Neuronal stem cell (in vitro differentiated cells): ENCODE results near the gene SGPP2.

ENCODE experiments used
- DNase-seq: peaks from one replicate; pipeline ENCODE4 v3.0.0-alpha.2; 2013; ENCODE audit warnings: low spot score
- H2AFZ ChIP-seq: one replicate; pipeline ENCODE4 v1.6.1; 2013; ENCODE audit warnings: mild to moderate bottlenecking, low read length, inconsistent platforms
- H2AK5ac ChIP-seq: 2 replicates; pipeline ENCODE4 v1.6.1; 2013; ENCODE audit warnings: low read depth, mild to moderate bottlenecking, inconsistent platforms, low read length, moderate library complexity, mixed read lengths
- H2BK120ac ChIP-seq: 2 replicates; pipeline ENCODE4 v1.6.1; 2013; ENCODE audit warnings: low read depth, mild to moderate bottlenecking, inconsistent platforms, low read length, moderate library complexity, mixed read lengths
- H2BK12ac ChIP-seq: one replicate; pipeline ENCODE4 v1.6.1; 2013; ENCODE audit warnings: low read length, inconsistent platforms
- H2BK15ac ChIP-seq: 2 replicates; pipeline ENCODE4 v1.6.1; 2013; ENCODE audit warnings: mild to moderate bottlenecking, low read length, inconsistent platforms, mixed read lengths
- H2BK5ac ChIP-seq: one replicate; pipeline ENCODE4 v1.6.1; 2013; ENCODE audit warnings: inconsistent platforms, mild to moderate bottlenecking, low read length, moderate library complexity
- H3K14ac ChIP-seq: one replicate; pipeline ENCODE4 v1.6.1; 2013; ENCODE audit warnings: low read length, inconsistent platforms
- H3K18ac ChIP-seq: 2 replicates; pipeline ENCODE4 v1.6.1; 2013; ENCODE audit warnings: low read length, inconsistent platforms
- H3K23ac ChIP-seq: 2 replicates; pipeline ENCODE4 v1.6.1; 2013; ENCODE audit warnings: low read depth, mild to moderate bottlenecking, mixed read lengths, low read length, inconsistent platforms; ENCODE audit not compliant: poor library complexity
- H3K27ac ChIP-seq: replicated peaks from 3 replicates; pipeline ENCODE4 v1.5.1; 2013; ENCODE audit warnings: low read length, inconsistent platforms
- H3K27me3 ChIP-seq, 3 experiments: 2 replicates each; pipeline ENCODE4 v1.6.1; 2013; ENCODE audit warnings: low read length in 3 of 3, mild to moderate bottlenecking in 2 of 3, inconsistent platforms in 1 of 3, low read depth in 1 of 3, mixed read lengths in 1 of 3, moderate library complexity in 1 of 3; ENCODE audit not compliant: control insufficient read depth in 3 of 3, insufficient read depth in 3 of 3
- H3K36me3 ChIP-seq, 2 donors: replicated peaks in 1 of 2; 2 replicates each; pipeline ENCODE4 v1.6.1; 2013; ENCODE audit warnings: low read length in 2 of 2; ENCODE audit not compliant: control insufficient read depth in 2 of 2, insufficient read depth in 2 of 2
- H3K4ac ChIP-seq: 2 replicates; pipeline ENCODE4 v1.6.1; 2013; ENCODE audit warnings: inconsistent platforms, mild to moderate bottlenecking, low read length, moderate library complexity
- H3K4me1 ChIP-seq, 2 donors: 1 replicate in 1 of 2; 2 replicates in 1 of 2; pipeline ENCODE4 v1.6.1; 2013; ENCODE audit warnings: low read length in 2 of 2, low read depth in 1 of 2; ENCODE audit not compliant: control insufficient read depth in 2 of 2, insufficient read depth in 1 of 2
- H3K4me2 ChIP-seq: one replicate; pipeline ENCODE4 v1.6.1; 2013; ENCODE audit warnings: mild to moderate bottlenecking, low read length, inconsistent platforms; ENCODE audit not compliant: insufficient read depth, poor library complexity, severe bottlenecking
- H3K4me3 ChIP-seq, 2 donors: 2 replicates each; pipeline ENCODE4 v1.5.1; 2013; ENCODE audit warnings: low read length in 2 of 2, mild to moderate bottlenecking in 2 of 2, inconsistent platforms in 1 of 2, moderate library complexity in 1 of 2
- H3K79me1 ChIP-seq: one replicate; pipeline ENCODE4 v1.6.1; 2013; ENCODE audit warnings: low read depth, mild to moderate bottlenecking, inconsistent platforms, low read length, moderate library complexity
- H3K9ac ChIP-seq: one replicate; pipeline ENCODE4 v1.6.1; 2013; ENCODE audit warnings: mild to moderate bottlenecking, low read depth, low read length, inconsistent platforms; ENCODE audit not compliant: poor library complexity
- H3K9me3 ChIP-seq, 2 donors: replicated peaks in 1 of 2; 2 replicates each; pipeline versions ENCODE3 to v1.6.1; 2013; ENCODE audit warnings: low read length in 2 of 2, mild to moderate bottlenecking in 2 of 2, inconsistent platforms in 1 of 2, low read depth in 1 of 2, mixed read lengths in 1 of 2, moderate library complexity in 1 of 2; ENCODE audit not compliant: control insufficient read depth in 2 of 2, insufficient read depth in 1 of 2
- H4K8ac ChIP-seq: one replicate; pipeline ENCODE4 v1.6.1; 2013; ENCODE audit warnings: low read depth, mild to moderate bottlenecking, inconsistent platforms, low read length, moderate library complexity
- H4K91ac ChIP-seq: one replicate; pipeline ENCODE4 v1.6.1; 2013; ENCODE audit warnings: low read length, low read depth, mild to moderate bottlenecking, inconsistent platforms; ENCODE audit not compliant: poor library complexity
- WGBS, 2 donors: extraction: QIAGEN DNeasy Blood & Tissue Kit; methylation state at CpG; one replicate each; pipeline ENCODE4 v1.1.7; 2013; ENCODE audit warnings: missing lambda C conversion rate in 2 of 2, mixed read lengths in 1 of 2; ENCODE audit not compliant: insufficient read length in 2 of 2, insufficient replicate concordance in 1 of 2; ENCODE audit errors: extremely low coverage in 2 of 2; 5-methylcytosine and 5-hydroxymethylcytosine counted together

SGPP2 gene

GRCh38 chr2:222399038-222399783, 25.1 kb upstream of the SGPP2 start:
- H3K4me3 ChIP-seq, result no peak overlapping the region
- H3K23ac ChIP-seq, result no peak overlapping the region
- no peak overlapping the region for H2BK120ac ChIP-seq
- H2AFZ ChIP-seq, result no peak overlapping the region
- no peak overlapping the region for H4K8ac ChIP-seq
- H4K91ac ChIP-seq, result no peak overlapping the region
- no peak overlapping the region for H3K27ac ChIP-seq
- peaks cover 0 to 3% of the 10 kb centered on the region in 2 donors for H3K4me1 ChIP-seq
- H2BK15ac ChIP-seq, result no peak overlapping the region
- no peaks in the 10 kb centered on the region for H3K36me3 ChIP-seq
- no peaks in the 10 kb centered on the region for H3K79me1 ChIP-seq
- WGBS, 2 donors, result no CpG with 5 or more reads among the region's 5 CpGs
- no peak overlapping the region for H2BK5ac ChIP-seq
- no peak overlapping the region for H3K9ac ChIP-seq
- H3K4me2 ChIP-seq, result no peak overlapping the region
- H3K4ac ChIP-seq, result no peak overlapping the region
- no peak overlapping the region for H2AK5ac ChIP-seq
- no peak overlapping the region for H2BK12ac ChIP-seq
- H3K9me3 ChIP-seq, result peaks cover 0 to 1% of the 10 kb centered on the region in 2 donors
- no peak for DNase-seq
- H3K18ac ChIP-seq, result no peak overlapping the region
- no peak overlapping the region for H3K14ac ChIP-seq
- peaks cover 0 to 1% (median 0%) of the 10 kb centered on the region in 3 experiments for H3K27me3 ChIP-seq

- Histone ChIP-seq H2BK15ac (no peak overlapping the region), H2BK12ac (no peak overlapping the region), H3K36me3 (no peaks in the 10 kb centered on the region), H3K14ac (no peak overlapping the region), H3K9me3 (no peaks in the 10 kb centered on the region), H3K4me2 (no peak overlapping the region), H4K8ac (no peak overlapping the region), H3K23ac (no peak overlapping the region), H3K4me3 (no peak overlapping the region), H3K4me1 (no peaks in the 10 kb centered on the region), H3K9ac (no peak overlapping the region), H2BK5ac (no peak overlapping the region), H3K27me3 (peaks cover 0 to 1% (median 0%) of the 10 kb centered on the region in 3 experiments), H3K79me1 (no peaks in the 10 kb centered on the region), H3K4ac (no peak overlapping the region), H3K18ac (no peak overlapping the region), H2AFZ (no peak overlapping the region), H2BK120ac (no peak overlapping the region), H3K27ac (no peak overlapping the region), H4K91ac (no peak overlapping the region), H2AK5ac (no peak overlapping the region)
- no peak for DNase-seq
- WGBS, 2 donors, result no CpG with 5 or more reads among the region's 8 CpGs
Observed at GRCh38 chr2:222404151-222404905, 20.0 kb upstream of the SGPP2 start.

- Histone ChIP-seq H2AK5ac (no peak overlapping the region), H3K79me1 (no peaks in the 10 kb centered on the region), H4K8ac (no peak overlapping the region), H3K9ac (no peak overlapping the region), H3K36me3 (no peaks in the 10 kb centered on the region), H3K23ac (no peak overlapping the region), H3K27ac (no peak overlapping the region), H3K4me2 (no peak overlapping the region), H2BK12ac (no peak overlapping the region), H3K14ac (no peak overlapping the region), H4K91ac (no peak overlapping the region), H3K27me3 (no peaks in the 10 kb centered on the region), H3K9me3 (peaks cover 0 to 3% of the 10 kb centered on the region in 2 donors), H2BK5ac (no peak overlapping the region), H3K4me3 (no peak overlapping the region), H2BK120ac (no peak overlapping the region), H3K4me1 (no peaks in the 10 kb centered on the region), H3K4ac (no peak overlapping the region), H2AFZ (no peak overlapping the region), H2BK15ac (no peak overlapping the region), H3K18ac (no peak overlapping the region)
- DNase-seq, result no peak
- no CpG with 5 or more reads among the region's 2 CpGs for WGBS, 2 donors
Observed at GRCh38 chr2:222408684-222409083, 15.7 kb upstream of the SGPP2 start.

GRCh38 chr2:222410534-222410933, 13.8 kb upstream of the SGPP2 start:
- no peaks in the 10 kb centered on the region for H3K36me3 ChIP-seq
- no peaks in the 10 kb centered on the region for H3K79me1 ChIP-seq
- H3K18ac ChIP-seq, result no peak overlapping the region
- H2BK12ac ChIP-seq, result no peak overlapping the region
- peaks cover 0 to 5% of the 10 kb centered on the region in 2 donors for H3K9me3 ChIP-seq
- H3K14ac ChIP-seq, result no peak overlapping the region
- no peak overlapping the region for H2BK15ac ChIP-seq
- no peak overlapping the region for H4K8ac ChIP-seq
- H3K9ac ChIP-seq, result no peak overlapping the region
- H3K27me3 ChIP-seq, result no peaks in the 10 kb centered on the region
- no peak overlapping the region for H2BK5ac ChIP-seq
- no CpG with 5 or more reads among the region's 4 CpGs for WGBS, 2 donors
- DNase-seq, result no peak
- no peak overlapping the region for H3K4me2 ChIP-seq
- no peak overlapping the region for H3K4ac ChIP-seq
- no peak overlapping the region for H3K23ac ChIP-seq
- H3K4me1 ChIP-seq, result no peaks in the 10 kb centered on the region
- no peak overlapping the region for H3K4me3 ChIP-seq
- no peak overlapping the region for H2AK5ac ChIP-seq
- H3K27ac ChIP-seq, result no peak overlapping the region
- H2BK120ac ChIP-seq, result no peak overlapping the region
- no peak overlapping the region for H4K91ac ChIP-seq
- H2AFZ ChIP-seq, result no peak overlapping the region
